H1 (cell line): Measurements from ENCODE around the gene CCDC110.

Source experiments
- CBX5 ChIP-seq: fragments of 300-800, 300-1000 bp; sonication (generic); IDR thresholded peaks from 2 replicates; pipeline ENCODE4 v1.7.1; 2016; ENCODE audit warnings: antibody characterized with exemption, low read length, low read depth
- CHD1 ChIP-seq: IDR thresholded peaks from 2 replicates; pipeline ENCODE4 v1.6.1; 2012; ENCODE audit warnings: low read depth, low read length, improper control_type of control experiment
- CREB1 ChIP-seq: IDR thresholded peaks from 2 replicates; pipeline ENCODE4 v1.6.1; 2012; ENCODE audit warnings: inconsistent platforms
- CTCF ChIP-seq, 3 experiments: IDR thresholded peaks; 1 replicate in 2 of 3; 2 replicates in 1 of 3; pipeline versions ENCODE4 v1.5.1 to v1.6.1; 2011; ENCODE audit warnings: low read length in 3 of 3, mild to moderate bottlenecking in 3 of 3, inconsistent platforms in 2 of 3, low read depth in 1 of 3, moderate library complexity in 1 of 3; ENCODE audit not compliant: insufficient read depth in 1 of 3; ENCODE audit errors: control extremely low read depth in 1 of 3
- EP300 ChIP-seq, 2 experiments: IDR thresholded peaks; 1 replicate in 1 of 2; 2 replicates in 1 of 2; pipeline ENCODE4 v1.6.1; 2011 to 2012; ENCODE audit warnings: low read depth in 2 of 2, low read length in 2 of 2, mild to moderate bottlenecking in 2 of 2, borderline replicate concordance in 1 of 2, inconsistent platforms in 1 of 2, moderate library complexity in 1 of 2
- HDAC2 ChIP-seq, 2 experiments: fragments of 300-600 bp in 1 of 2; sonication (generic) in 1 of 2; IDR thresholded peaks; 2 replicates each; pipeline ENCODE4 v1.6.1; 2011 to 2012; ENCODE audit warnings: low read depth in 2 of 2, low read length in 2 of 2, mild to moderate bottlenecking in 2 of 2, moderate library complexity in 2 of 2, borderline replicate concordance in 1 of 2, inconsistent platforms in 1 of 2
- KDM5A ChIP-seq: fragments of 200-600 bp; IDR thresholded peaks from 2 replicates; pipeline ENCODE4 v1.7.1; 2012; ENCODE audit warnings: mild to moderate bottlenecking, low read length, inconsistent platforms, mixed read lengths
- MAFK ChIP-seq: IDR thresholded peaks from 2 replicates; pipeline ENCODE4 v1.6.1; 2012; ENCODE audit warnings: low read depth, mild to moderate bottlenecking, improper control_type of control experiment, low read length
- POLR2A ChIP-seq, 2 experiments: IDR thresholded peaks; 1 replicate in 1 of 2; 2 replicates in 1 of 2; pipeline ENCODE4 v1.6.1; 2011; ENCODE audit warnings: low read depth in 2 of 2, low read length in 2 of 2, mild to moderate bottlenecking in 2 of 2; ENCODE audit errors: control extremely low read depth in 1 of 2
- POLR2AphosphoS5 ChIP-seq: IDR thresholded peaks from 2 replicates; pipeline ENCODE4 v1.6.1; 2011; ENCODE audit warnings: low read depth, low read length
- POU5F1 ChIP-seq: IDR thresholded peaks from 2 replicates; pipeline ENCODE4 v1.6.1; 2011; ENCODE audit warnings: low read depth, mild to moderate bottlenecking, low read length, moderate library complexity
- SIN3A ChIP-seq, 2 experiments: IDR thresholded peaks in 1 of 2; conservative IDR thresholded peaks in 1 of 2; 2 replicates each; pipeline ENCODE4 v1.6.1; 2011 to 2012; ENCODE audit warnings: low read length in 2 of 2, improper control_type of control experiment in 1 of 2, low read depth in 1 of 2, mild to moderate bottlenecking in 1 of 2
- SP1 ChIP-seq: IDR thresholded peaks from 2 replicates; pipeline ENCODE4 v1.6.1; 2011; ENCODE audit warnings: low read depth, low read length
- SRF ChIP-seq: IDR thresholded peaks from 2 replicates; pipeline ENCODE4 v1.6.1; 2011; ENCODE audit warnings: mild to moderate bottlenecking, low read depth, low read length, moderate library complexity

- no peak for TF ChIP-seq POU5F1
- no peak for TF ChIP-seq CTCF (IDR thresholded peaks at IDR 0.05; ENCODE audit: control extremely low read depth in 1 of 3, insufficient read depth in 1 of 3, low read depth in 1 of 3, low read length in 3 of 3)
- TF ChIP-seq KDM5A: no peak
- no peak for TF ChIP-seq EP300 (IDR thresholded peaks at IDR 0.05; ENCODE audit: borderline replicate concordance in 1 of 2, low read depth in 2 of 2, low read length in 2 of 2)
- no peak for TF ChIP-seq CBX5
- TF ChIP-seq POLR2A (IDR thresholded peaks at IDR 0.05; ENCODE audit: control extremely low read depth in 1 of 2, low read depth in 2 of 2, low read length in 2 of 2): no peak
- TF ChIP-seq SP1: no peak
- TF ChIP-seq SRF: no peak
- no peak for TF ChIP-seq CREB1
- no peak for TF ChIP-seq HDAC2 (IDR thresholded peaks at IDR 0.05; ENCODE audit: borderline replicate concordance in 1 of 2, low read depth in 2 of 2, low read length in 2 of 2)
- no peak for TF ChIP-seq POLR2AphosphoS5
- no peak for TF ChIP-seq CHD1
- TF ChIP-seq MAFK: no peak
- TF ChIP-seq SIN3A (conservative IDR thresholded peaks at IDR 0.05 in 1 of 2, IDR thresholded peaks at IDR 0.05 in 1 of 2; ENCODE audit: low read depth in 1 of 2, low read length in 2 of 2): no peak
These were observed 8.0 kb upstream of the CCDC110 start for GRCh38 chr4:185479507-185479971.
